SW 1271 (cell line): ENCODE results near the gene CFAP68.
A peak's percentile ranks its signal among the peaks of the same experiment; 100 is the strongest.
"Not testable (repeated sequence)": the region's sequence is repeated elsewhere in the genome, so short reads cannot be mapped to it uniquely, and the experiment has no call there.

Experiments used
- DNase-seq, 2 experiments: peaks; one replicate each; lab custom pipeline; 2025; lab: John Stamatoyannopoulos, UW

Gene CFAP68

GRCh38 chr11:111918390-111919256 lies 39.3 kb downstream of the CFAP68 start, which contains the start of gene C11orf52:
Gene C11orf52 (plus strand): TSS chr11:111918913. CDS start chr11:111918973, 60 bp downstream.
- no peak for DNase-seq

- DNase-seq, result no peak
Observed at GRCh38 chr11:111920908-111921307, 41.6 kb downstream of the CFAP68 start.

DNA sequence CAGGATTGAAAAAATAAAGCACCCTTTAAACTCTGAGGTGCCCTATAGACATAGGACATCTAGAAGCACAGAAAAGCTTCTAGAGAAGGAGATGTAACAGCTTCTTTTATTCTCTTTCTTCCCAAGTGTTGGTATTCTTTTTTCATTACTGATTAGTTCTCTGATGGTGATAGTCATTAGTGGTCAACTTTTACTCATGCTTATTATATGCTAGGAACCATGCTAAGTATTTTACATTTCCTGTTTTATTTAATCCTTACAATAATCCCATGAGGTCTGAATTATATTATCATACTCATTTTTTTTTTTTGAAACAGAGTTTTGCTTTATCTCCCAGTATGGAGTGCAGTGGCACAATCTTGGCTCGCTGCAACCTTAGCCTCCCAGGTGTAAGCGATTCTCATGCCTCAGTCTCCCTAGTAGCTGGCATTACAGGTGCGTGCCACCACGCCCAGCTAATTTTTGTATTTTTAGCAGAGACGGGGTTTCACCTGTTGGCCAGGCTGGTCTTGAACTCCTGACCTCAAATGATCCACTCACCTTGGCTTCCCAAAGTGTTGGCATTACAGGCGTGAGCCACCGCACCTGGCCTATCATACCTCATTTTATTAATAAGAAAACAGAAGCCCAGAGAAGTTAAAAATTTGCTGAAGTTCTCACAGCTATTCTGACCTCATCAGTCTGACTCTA lies 42.3 kb downstream of the CFAP68 start:
- no peak for DNase-seq

GRCh38 chr11:111922803-111923202 lies 43.5 kb downstream of the CFAP68 start:
- DNase-seq, result no peak

DNA sequence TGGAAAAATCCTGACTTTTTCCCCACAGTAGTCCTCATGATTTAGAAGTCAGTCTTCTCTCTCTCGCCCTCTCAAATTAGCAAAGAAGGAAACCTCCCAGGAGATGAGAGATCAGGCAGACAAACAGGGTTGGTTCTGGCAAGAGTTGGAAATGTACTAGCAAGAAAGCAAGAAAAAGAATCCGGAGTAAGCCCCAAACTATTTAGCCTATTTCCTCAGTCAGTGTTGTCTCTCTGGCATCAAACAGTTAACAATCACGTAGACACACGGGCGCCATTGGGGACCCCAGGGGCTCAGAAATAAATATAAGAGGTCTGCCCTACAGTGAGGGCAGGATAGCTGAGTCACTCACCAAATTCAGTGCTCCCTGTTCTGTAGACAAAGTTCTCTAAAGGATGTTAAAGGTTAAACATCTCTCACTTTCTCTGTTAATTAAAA lies 44.0 kb downstream of the CFAP68 start:
- DNase-seq, result no peak

DNA sequence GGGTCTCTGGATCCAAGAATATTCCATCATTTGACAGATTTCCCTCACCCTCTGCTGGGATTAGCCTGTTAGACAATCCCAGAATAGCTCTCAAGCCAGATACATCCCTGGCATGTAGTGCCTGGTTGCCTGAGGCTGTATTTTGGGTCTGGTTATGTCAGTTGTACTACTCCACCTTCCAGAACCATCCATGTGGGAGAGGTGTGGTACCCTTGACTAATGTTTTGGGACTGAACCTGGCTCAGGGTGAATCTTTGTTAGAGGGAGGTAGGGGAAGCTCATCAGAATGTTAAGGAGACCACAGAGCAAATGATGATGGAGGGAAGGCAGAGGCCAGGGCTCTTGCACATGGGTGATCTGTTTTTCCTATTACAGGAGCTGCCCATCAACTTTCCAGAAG lies 44.6 kb downstream of the CFAP68 start:
- DNase-seq, result no peak

DNA sequence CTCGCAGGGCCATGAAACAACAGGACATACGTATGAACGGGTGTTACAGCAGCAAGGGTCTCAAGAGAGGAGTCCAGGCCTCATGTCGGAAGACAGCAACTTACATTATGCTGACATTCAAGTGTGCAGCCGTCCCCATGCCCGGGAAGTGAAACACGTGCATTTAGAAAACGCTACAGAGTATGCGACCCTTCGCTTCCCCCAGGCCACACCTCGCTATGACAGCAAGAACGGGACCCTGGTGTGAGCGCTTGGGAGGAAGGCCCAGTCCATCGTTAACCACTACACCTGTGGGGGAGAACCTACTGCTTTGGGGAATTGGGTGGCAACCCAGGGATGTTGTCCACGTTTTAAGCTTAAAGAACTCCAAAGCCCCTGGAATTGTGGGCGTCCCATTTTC lies 46.6 kb downstream of the CFAP68 start:
- no peak for DNase-seq

- peak; percentile 98 for DNase-seq
Observed at GRCh38 chr11:111926505-111927391, 47.4 kb downstream of the CFAP68 start.

GRCh38 chr11:111930472-111930871 lies 51.1 kb downstream of the CFAP68 start:
- DNase-seq, result no peak

GRCh38 chr11:111932611-111932950 lies 53.2 kb downstream of the CFAP68 start:
- no peak for DNase-seq

DNA sequence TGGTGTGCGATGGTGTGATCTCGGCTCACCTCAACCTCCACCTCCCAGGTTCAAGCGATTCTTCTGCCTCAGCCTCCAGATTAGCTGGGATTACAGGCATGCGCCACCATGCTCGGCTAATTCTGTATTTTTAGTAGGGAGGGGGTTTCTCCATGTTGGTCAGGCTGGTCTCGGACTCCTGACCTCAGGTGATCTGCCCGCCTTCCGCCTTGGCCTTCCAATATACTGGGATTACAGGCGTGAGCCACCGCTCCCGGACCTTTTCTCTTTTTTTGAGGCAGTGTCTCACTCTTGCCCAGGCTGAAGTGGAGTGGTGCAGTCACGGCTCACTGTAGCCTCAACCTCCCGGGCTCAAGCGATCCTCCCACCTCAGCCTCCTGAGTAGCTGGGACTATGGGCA lies 53.8 kb downstream of the CFAP68 start:
- DNase-seq, result not testable (repeated sequence)

GRCh38 chr11:111933872-111934271 lies 54.5 kb downstream of the CFAP68 start:
- DNase-seq, result no peak

DNA sequence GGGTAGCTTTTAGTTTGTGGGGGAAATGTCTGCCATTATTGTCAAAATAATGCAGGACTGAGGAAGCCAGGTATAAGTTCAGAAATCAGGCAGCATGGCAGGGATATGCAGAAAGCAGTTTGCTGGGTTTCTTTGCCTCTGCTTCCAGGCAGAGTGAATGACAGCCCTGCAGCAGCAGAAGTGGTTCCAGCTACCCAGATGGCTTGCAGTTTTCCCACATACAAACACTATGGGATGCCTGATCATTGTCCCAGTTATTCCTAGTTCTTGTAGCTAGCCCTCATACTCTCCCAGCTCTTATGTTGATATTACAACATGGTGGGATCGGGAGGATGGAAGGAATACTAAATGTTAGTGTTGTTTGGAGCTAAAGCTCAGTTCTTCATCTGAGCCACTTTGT lies 55.0 kb downstream of the CFAP68 start:
- DNase-seq, result no peak
